Hepatocyte (in vitro differentiated cells): ENCODE data around the gene RIT2. TPM values are rescaled to one million over a fixed set of nuclear protein-coding genes. Genes with fewer than 3 reads are reported as not detected.

ENCODE experiments used
- DNase-seq: peaks from one replicate; pipeline ENCODE4 v3.0.0-alpha.2; 2016; ENCODE audit warnings: low spot score
- H2AFZ ChIP-seq: fragments of 200-600 bp; sonication (generic); 2 replicates; pipeline ENCODE4 v1.6.0; 2016; ENCODE audit warnings: antibody characterized with exemption, mild to moderate bottlenecking
- H3K27ac ChIP-seq: fragments of 200-600 bp; sonication (generic); 2 replicates; pipeline ENCODE4 v1.5.1; 2016; ENCODE audit warnings: mild to moderate bottlenecking
- H3K27me3 ChIP-seq: fragments of 200-600 bp; sonication (generic); 2 replicates; pipeline ENCODE4 v1.6.1; 2016
- H3K36me3 ChIP-seq: fragments of 200-600 bp; sonication (generic); replicated peaks from 2 replicates; pipeline ENCODE4 v1.5.1; 2016; ENCODE audit warnings: low read depth; ENCODE audit not compliant: insufficient read depth
- H3K4me1 ChIP-seq: fragments of 200-600 bp; sonication (generic); 2 replicates; pipeline ENCODE4 v1.5.1; 2016; ENCODE audit warnings: mild to moderate bottlenecking, moderate library complexity; ENCODE audit not compliant: insufficient read depth
- H3K4me2 ChIP-seq: fragments of 200-600 bp; sonication (generic); 2 replicates; pipeline ENCODE4 v1.6.0; 2016
- H3K4me3 ChIP-seq: fragments of 200-600 bp; sonication (generic); 2 replicates; pipeline ENCODE4 v1.5.1; 2016; ENCODE audit warnings: mild to moderate bottlenecking
- H3K79me2 ChIP-seq: fragments of 200-600 bp; sonication (generic); 2 replicates; pipeline ENCODE4 v1.6.0; 2017; ENCODE audit warnings: mild to moderate bottlenecking
- H3K9me2 ChIP-seq: fragments of 200-600 bp; sonication (generic); replicated peaks from 2 replicates; pipeline ENCODE4 v1.6.0; 2017; ENCODE audit warnings: mild to moderate bottlenecking; ENCODE audit not compliant: insufficient read depth
- H3K9me3 ChIP-seq: fragments of 200-600 bp; sonication (generic); 2 replicates; pipeline ENCODE4 v1.5.1; 2016; ENCODE audit warnings: low read depth, mild to moderate bottlenecking
- H4K20me1 ChIP-seq: fragments of 200-600 bp; sonication (generic); 2 replicates; pipeline ENCODE4 v1.6.0; 2016; ENCODE audit warnings: mild to moderate bottlenecking; ENCODE audit not compliant: insufficient read depth, poor library complexity, severe bottlenecking
- CTCF ChIP-seq: fragments of 200-600 bp; sonication (generic); IDR thresholded peaks from 2 replicates; pipeline ENCODE4 v1.5.1; 2016; ENCODE audit warnings: antibody characterized with exemption, mild to moderate bottlenecking; ENCODE audit not compliant: poor library complexity
- EZH2 ChIP-seq: fragments of 200-600 bp; sonication (generic); IDR thresholded peaks from 2 replicates; pipeline ENCODE4 v1.6.1; 2016; ENCODE audit warnings: antibody characterized with exemption, mild to moderate bottlenecking, borderline replicate concordance
- EZH2phosphoT487 ChIP-seq: fragments of 200-600 bp; sonication (generic); IDR thresholded peaks from one replicate; pipeline ENCODE4 v1.6.1; 2018; ENCODE audit warnings: antibody characterized with exemption, mild to moderate bottlenecking, low read depth, moderate library complexity; ENCODE audit not compliant: unreplicated experiment, severe bottlenecking
- WGBS: methylation state at CpG from one replicate; pipeline ENCODE4 v1.1.6; 2016; ENCODE audit warnings: low lambda C conversion rate; ENCODE audit errors: missing lambda C conversion rate; 5-methylcytosine and 5-hydroxymethylcytosine counted together
- polyA plus RNA-seq: library from polyadenylated mRNA; unstranded; fragments of >200 nt; fragmentation: Nextera tagmentation; extraction: Ambion mirVana; gene quantifications from 2 replicates; pipeline ENCODE4 v1.2.1, GENCODE V29; 2016
- total RNA-seq: library from RNA; depleted of rRNA; stranded (reverse); fragments of >200 nt; gene quantifications from 2 replicates; pipeline ENCODE4 v1.2.3, GENCODE V29; 2014

The RIT2 gene
- total and polyA plus RNA-seq, 2 experiments from 2014 or later, result not detected

GRCh38 chr18:43116699-43117294 lies 1.3 kb upstream of the RIT2 start:
- Histone ChIP-seq H3K79me2 (no peaks in the 10 kb centered on the region), H3K4me3 (no peak overlapping the region), H3K27ac (no peak overlapping the region), H3K4me1 (no peaks in the 10 kb centered on the region), H2AFZ (no peak overlapping the region), H4K20me1 (no peaks in the 10 kb centered on the region), H3K9me3 (no peaks in the 10 kb centered on the region), H3K36me3 (no peaks in the 10 kb centered on the region), H3K9me2 (no peaks in the 10 kb centered on the region), H3K27me3 (peaks cover 3% of the 10 kb centered on the region), H3K4me2 (no peak overlapping the region)
- no peak for DNase-seq
- WGBS, result 72% methylated on average over 2 of the region's 2 CpGs
- TF ChIP-seq CTCF (no peak), EZH2phosphoT487 (no peak), EZH2 (no peak)

GRCh38 chr18:43113220-43113895 lies 2.1 kb downstream of the RIT2 start:
- H3K27ac ChIP-seq, result no peak overlapping the region
- DNase-seq, result no peak
- 85% methylated on average over 2 of the region's 2 CpGs for WGBS
- H3K27me3 ChIP-seq, result peaks cover 3% of the 10 kb centered on the region
- no peaks in the 10 kb centered on the region for H3K9me2 ChIP-seq
- no peak overlapping the region for H3K4me3 ChIP-seq
- no peaks in the 10 kb centered on the region for H3K79me2 ChIP-seq
- H3K4me2 ChIP-seq, result no peak overlapping the region
- TF ChIP-seq EZH2phosphoT487 (no peak), CTCF (no peak), EZH2 (no peak)
- no peak overlapping the region for H2AFZ ChIP-seq
- no peaks in the 10 kb centered on the region for H3K36me3 ChIP-seq
- H4K20me1 ChIP-seq, result no peaks in the 10 kb centered on the region
- H3K4me1 ChIP-seq, result no peaks in the 10 kb centered on the region
- no peaks in the 10 kb centered on the region for H3K9me3 ChIP-seq

- Histone ChIP-seq H3K4me2 (no peak overlapping the region), H3K79me2 (no peaks in the 10 kb centered on the region), H3K9me3 (no peaks in the 10 kb centered on the region), H3K27me3 (no peaks in the 10 kb centered on the region), H4K20me1 (no peaks in the 10 kb centered on the region), H3K27ac (no peak overlapping the region), H2AFZ (no peak overlapping the region), H3K4me1 (no peaks in the 10 kb centered on the region), H3K4me3 (no peak overlapping the region), H3K36me3 (no peaks in the 10 kb centered on the region), H3K9me2 (no peaks in the 10 kb centered on the region)
- TF ChIP-seq CTCF, result no peak
- TF ChIP-seq EZH2phosphoT487, result no peak
- TF ChIP-seq EZH2, result no peak
- WGBS, result 57% methylated on average over 4 of the region's 4 CpGs
- DNase-seq, result no peak
Observed at GRCh38 chr18:43108882-43109281, 6.6 kb downstream of the RIT2 start.
